ENCODE measurements around the gene ITGA3.

Gene ITGA3

DNA sequence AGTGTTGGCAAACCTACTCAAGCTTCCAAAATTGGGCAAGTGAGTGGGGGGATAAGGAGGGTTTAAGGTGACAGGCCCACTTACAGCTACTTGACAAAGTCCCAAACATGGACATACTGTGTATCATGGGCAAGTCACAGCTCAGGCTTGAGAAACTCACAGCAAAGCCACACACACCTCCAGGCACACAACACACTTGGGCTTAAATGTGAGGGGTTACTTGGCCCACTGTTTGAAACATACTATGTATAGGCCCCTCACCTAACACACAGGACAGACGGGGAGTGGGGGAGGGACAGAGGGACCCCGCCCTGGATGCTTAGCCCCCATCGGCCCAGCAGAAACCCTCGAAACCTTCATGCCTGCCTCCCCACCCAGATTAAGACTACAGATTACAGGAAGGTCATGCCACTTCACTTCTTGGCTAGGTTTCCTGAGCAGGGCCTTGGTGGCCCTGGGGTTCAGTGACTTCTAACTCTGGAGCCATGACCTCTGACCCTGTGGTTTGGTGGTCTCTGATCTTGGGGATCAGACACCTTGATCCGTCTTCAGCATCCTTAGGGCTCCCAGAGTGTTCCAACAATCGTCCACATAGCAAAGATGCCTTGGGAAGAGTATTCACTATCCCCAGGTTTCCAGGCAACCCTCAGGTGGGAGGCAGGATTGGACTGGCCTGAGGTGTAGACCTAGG is 76.3 kb downstream of the ITGA3 start:
- DNase-seq: no peak

DNA sequence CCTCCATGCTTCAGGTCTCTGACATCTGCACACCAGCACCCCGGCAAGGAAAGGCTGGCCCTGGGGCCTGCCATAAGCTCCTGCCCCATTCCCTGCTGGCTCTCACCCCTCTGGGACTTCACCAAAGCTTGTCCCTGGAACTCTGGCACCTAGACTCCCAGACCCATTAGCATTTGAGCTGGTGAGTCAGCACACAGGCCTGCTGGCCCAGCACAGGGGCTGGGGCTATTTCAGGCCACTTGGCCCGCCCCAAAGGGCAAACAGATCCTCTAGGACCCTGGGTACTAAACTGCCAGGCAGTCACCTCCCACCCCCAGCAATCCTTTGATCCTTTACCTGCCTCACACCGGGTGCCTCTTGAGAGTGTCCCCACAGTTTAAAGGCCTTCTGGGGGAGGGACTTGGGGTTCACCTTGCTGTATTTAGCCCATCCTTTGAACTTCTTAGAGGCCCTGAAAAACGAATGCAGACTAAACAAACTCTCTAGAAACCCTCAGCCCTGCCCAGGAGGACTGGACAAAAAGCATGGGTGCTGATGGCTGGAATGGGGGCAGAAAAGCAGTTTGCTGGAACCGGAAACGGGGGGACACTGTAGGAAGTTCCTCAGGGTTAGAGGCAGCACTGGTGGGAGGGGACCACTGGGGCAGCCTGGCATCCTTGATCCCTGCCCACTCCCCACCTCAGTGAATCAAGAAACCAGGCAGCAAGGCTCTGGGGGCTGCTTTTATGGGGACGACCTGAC is 77.3 kb downstream of the ITGA3 start:
- no peak for DNase-seq

- no peak for DNase-seq
Observed at GRCh38 chr17:50133769-50134099, 77.8 kb downstream of the ITGA3 start.

GRCh38 chr17:50134206-50135110 is 78.5 kb downstream of the ITGA3 start:
- DNase-seq: no peak

DNA sequence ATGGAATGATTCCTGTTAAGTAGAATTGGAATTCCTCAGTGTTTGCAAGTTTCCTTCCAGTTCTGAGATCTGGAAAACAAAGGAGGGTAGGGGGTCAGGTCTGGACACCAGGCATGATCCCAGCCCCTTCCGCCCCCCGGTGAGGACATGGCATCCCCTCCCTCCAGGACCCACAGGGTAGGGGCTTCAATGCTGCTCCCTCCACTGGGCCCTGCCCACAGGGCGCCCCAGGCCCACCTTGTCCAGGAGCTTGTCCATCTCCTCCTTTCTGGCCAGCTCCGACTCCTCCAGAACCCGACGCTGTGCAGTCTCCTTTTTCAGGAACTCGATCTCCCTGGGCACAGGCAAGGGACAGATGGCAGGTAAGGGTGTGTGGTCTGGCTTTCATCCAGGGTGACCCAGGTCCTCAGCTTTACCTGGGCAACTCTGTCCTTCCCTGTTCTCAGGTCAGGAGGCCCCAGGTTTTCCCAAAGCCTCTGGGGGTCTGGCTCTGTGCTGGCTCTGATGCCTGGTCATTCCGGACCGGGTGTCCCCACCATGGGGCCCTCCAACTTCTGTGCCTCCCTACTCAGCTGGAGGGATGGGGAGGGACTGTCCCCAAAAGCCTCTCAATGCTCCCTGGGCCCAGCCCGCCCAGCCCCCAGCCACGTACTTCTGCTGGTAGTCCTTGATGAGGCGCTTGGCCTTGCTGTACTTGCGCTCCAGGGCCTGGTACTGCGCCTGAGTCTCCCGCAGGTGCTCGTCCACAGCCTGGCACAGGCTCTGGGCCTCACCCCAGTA is 79.6 kb downstream of the ITGA3 start:
- no peak for DNase-seq

GRCh38 chr17:50136096-50136687 is 80.3 kb downstream of the ITGA3 start:
- no peak for DNase-seq

DNA sequence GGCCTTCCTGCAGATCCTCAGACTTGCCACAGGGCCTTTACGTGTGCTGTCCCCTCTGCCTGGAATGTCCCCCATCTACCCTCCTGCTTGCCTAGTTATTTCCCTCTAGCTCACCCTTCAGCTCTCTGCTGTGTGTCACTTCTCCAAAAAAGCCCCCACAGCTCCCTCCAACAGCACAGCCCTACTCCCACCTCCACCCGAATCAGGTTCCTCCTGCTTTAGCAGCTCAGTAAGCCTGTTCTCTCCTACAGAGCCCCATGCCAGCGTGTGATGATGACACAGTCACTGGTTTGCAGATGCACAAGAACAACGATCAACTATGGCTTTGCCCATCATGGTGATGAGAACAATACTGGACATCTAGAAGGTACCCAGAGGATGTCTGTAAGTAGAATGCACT is 81.1 kb downstream of the ITGA3 start:
- no peak for DNase-seq

DNA sequence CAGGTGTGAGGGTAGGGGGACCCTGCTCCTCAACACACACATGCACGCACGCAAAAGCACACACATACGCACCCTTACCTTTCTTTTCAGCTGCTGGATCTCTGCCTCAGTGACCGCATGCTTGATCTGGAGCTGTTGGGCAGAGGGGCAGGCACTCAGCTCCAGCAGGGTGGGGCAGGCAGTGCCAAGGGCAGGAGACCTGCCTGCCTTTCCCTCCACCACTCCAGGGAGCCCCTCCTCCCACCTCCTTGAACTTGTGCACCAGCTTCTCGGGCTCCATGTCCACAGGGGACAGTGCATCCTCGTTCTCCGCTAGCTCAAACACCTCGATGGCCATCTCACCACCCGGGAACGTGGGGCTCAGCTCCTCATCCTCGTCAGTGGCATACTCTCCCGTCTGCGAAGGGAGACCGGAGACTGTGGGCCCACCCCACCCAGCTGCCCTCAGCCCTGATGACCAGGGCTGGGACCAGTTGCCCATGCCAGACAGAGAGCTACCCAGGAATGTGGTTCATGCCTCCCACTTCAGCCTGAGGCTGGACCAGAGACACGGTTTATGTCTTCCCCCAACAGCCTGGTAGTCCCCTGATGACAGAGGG is 83.4 kb downstream of the ITGA3 start:
- DNase-seq: no peak

Data from activated naive CD4-positive, alpha-beta T cell treated with anti-CD3 and anti-CD28 coated beads, Interleukin-2, amount 50 U/mL, for 16 hours (primary cell).